Hindlimb muscle (tissue), 1 donor: Measurements from ENCODE around the gene FARP2. TPM values are rescaled to one million over a fixed set of nuclear protein-coding genes. Genes with fewer than 3 reads are reported as not detected.

Experiments
- DNase-seq: peaks from one replicate; pipeline ENCODE4 v3.0.0-alpha.2; 2013
- polyA plus RNA-seq: library from polyadenylated mRNA; unstranded; fragments of 120-200 nt; gene quantifications from one replicate; pipeline ENCODE4 v1.2.1, GENCODE V29; 2013; ENCODE audit not compliant: insufficient read length

FARP2 gene
- polyA plus RNA-seq, 1 donor: 32.1 TPM

- DNase-seq: no peak
These were observed 178.2 kb downstream of the FARP2 start for GRCh38 chr2:241534293-241534692.

GRCh38 chr2:241534701-241535375 is 178.8 kb downstream of the FARP2 start:
- no peak for DNase-seq

DNA sequence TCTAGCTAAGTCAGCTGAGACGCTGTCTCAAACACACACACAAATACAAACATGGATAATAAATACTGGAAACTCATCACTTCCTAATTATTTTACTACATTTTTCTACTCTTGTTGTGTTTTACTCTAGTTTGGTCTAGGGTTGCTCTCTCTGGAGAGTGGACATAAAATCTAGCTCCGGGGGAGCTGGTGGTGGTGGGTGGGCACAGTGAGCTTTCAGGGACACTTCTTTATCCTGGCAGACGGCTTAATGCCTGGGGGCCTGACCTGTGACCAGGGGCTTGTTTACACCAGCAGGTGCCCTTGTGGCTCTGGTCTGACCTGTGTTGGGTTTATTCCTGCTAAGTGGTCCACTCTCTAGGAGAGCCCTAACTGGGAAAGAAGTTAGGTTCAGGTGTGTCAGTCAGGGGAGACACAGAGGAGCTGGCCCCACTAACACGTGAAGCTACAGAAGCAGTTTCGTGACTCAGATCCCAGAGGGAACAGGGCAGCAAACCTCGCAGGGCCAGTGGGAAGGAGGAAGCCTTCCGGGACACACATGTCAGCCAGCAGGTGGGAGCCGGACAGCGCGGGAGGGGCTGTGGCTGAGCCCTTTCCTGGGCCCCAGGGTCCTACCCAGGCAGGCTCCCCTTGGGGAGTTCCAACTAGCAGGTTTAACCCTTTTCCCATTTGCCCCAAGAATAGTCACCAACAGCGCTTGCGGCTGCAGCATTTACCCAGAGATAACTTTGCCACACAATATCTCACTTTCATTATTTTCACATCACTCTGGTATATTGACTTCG is 180.0 kb downstream of the FARP2 start:
- no peak for DNase-seq

DNA sequence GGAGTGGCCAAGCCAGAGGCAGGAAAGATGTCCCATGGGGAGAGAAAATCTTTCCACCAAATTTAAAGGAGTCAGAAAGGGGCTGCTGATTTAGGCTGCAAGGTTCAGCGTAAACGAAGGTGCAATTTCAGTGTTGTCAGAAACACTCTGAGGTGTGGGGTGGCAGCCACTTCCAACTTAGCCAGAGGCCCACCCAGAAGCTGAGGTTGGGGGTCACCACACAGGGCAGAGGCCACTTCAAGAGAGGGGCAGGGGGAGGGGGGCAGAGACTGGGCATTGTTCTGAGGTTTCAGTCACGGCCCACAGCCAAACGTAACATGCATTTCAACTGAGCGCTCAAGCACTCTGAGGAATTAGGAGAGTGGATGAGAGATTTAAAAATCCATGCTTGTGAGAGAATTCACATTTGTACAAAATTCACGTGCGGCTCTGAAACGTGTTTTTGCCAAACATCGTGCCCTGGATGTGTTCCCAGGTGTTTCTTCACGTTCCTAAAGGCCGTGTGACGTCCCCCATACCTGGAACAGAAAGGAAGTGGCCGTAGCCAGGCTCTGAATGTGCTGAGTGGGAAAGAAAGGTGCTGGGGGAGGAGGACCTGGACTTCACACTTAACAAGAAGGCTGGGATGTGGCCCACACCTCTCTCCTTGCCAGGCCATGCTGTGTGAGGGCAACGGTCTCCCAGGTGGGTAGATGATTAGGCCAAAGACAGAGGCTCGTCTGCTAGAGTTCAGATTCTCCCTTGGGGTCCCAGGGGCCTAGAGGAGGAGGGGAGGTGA is 182.9 kb downstream of the FARP2 start:
- no peak for DNase-seq

GRCh38 chr2:241539616-241540374 is 183.7 kb downstream of the FARP2 start:
- DNase-seq: no peak

- DNase-seq: no peak
These were observed 184.3 kb downstream of the FARP2 start for GRCh38 chr2:241540401-241540770.

DNA sequence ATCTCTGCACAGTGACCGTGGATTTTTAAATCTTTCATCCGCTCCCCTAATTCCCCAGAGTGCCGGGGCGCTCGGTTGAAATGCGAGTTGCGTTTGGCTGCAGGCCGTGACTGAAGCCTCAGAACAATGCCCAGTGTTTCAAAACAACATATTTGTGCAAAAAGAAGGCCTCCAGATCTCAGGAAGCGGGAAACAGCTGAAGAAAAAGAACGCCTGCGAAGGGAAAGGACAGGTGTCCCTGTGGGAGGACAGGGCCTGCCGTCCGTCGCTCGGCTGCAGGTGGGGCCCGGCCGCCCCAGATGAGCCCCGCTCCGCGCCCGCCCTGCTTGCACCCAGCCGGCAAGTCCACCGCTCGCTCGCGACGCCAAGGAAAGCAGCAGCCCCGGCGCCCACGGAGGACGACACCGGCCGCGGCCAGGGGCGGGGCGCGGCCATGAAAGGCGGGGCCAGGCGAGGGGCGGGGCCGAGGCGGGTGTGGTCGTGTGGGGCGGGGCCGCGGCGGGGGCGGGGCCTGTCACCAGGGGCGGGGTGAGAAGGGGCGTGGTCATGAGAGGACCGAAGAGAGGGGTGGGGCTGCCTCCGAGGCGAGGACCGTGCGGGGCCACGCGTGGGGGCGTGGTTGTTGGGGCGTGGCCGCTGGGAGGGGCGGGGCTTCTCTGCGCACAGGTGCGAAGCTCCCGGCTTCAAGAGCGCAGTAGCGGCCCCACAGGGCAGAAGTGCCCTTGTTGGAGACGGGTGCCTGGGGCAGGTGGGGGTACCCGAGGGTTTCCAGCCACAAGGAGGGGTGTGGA is 184.9 kb downstream of the FARP2 start:
- DNase-seq: no peak

DNA sequence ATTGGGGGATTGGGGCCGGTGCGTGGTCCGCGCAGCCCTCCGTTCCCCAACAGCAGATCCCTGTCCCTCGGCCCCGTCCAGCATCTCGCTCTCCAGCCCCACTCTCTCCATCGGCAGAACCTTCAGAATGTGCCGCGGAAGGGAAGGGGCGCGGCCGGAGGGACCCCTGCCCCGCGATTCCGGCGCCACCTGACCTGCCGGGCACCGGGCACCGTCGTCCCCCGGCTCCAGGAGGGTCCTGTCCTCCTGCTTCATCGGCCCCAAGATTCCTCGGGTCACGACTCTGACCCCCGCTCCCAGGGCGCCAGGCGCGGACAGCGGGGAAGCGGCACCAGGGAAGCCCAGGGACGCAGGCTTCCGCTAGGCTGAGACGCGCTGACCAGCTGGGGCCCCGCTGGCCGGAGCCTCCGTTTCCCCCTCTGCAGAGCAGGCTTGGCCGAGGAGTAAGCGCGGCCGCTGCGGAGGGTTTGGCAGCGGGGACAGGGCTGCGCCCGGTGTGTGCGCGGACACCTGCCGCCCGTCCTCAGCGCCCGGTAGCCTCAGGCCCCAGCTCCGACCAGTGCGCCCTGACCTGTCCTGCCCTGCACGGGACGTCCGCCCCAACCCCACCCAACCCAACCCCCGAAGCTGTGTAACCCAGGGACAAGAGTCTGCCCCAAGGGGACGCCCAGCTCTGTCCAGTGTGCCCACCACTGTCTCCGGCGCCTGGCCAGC is 185.6 kb downstream of the FARP2 start:
- DNase-seq: no peak

DNA sequence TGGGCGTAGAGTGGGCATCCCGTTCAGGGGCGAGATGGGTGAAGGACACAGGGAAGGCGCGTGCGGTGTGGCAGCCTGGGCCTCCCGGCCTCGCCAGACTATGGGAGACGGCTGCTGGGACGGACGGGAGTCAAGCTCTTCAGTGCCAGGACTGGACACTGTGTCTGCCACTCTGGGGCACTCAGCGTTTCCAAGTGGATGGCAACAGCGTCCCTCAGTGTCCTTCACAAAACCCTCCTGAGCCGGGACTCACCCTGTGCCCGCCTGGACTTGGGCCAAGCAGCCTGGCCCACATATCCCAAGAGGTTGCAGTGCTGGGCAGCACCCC is 186.2 kb downstream of the FARP2 start:
- no peak for DNase-seq

Other genes with a start within 250 kb of the FARP2 start
- gene PASK, start 206.8 kb upstream of the FARP2 start, polyA plus RNA-seq: 5.4 TPM
- 87.2 TPM for gene PPP1R7, start 205.8 kb upstream of the FARP2 start, polyA plus RNA-seq
- gene ANO7, start 167.6 kb upstream of the FARP2 start, polyA plus RNA-seq: 1.1 TPM
- gene HDLBP, start 40.6 kb upstream of the FARP2 start, polyA plus RNA-seq: 357 TPM
- 253 TPM for gene SEPTIN2, start 40.4 kb upstream of the FARP2 start, polyA plus RNA-seq
- gene STK25, start 152.3 kb downstream of the FARP2 start, polyA plus RNA-seq: 311 TPM
- 69.5 TPM for gene BOK, start 202.5 kb downstream of the FARP2 start, polyA plus RNA-seq